ENCODE results near the gene SNAI3. TPM values are rescaled to one million over a fixed set of nuclear protein-coding genes. Genes with fewer than 3 reads are reported as not detected.

Gene SNAI3
- total and polyA plus RNA-seq, 4 donors = 1.1 to 3.8 (median 2.9) TPM

- H3K4me1 ChIP-seq (ENCODE audit: control insufficient read depth in 5 of 5, insufficient read depth in 5 of 5, low read length in 5 of 5) = peaks cover 0 to 6% (median 0%) of the 10 kb centered on the region in 5 donors
- WGBS, 2 donors = 95 to 96% methylated on average over 7 of the region's 7 CpGs
- H3K9ac ChIP-seq (ENCODE audit: insufficient read depth in 1 of 2, low read length in 2 of 2) = no peak overlapping the region
- no peak for DNase-seq
- TF ChIP-seq CTCF (IDR thresholded peaks at IDR 0.05; ENCODE audit: control extremely low read depth, extremely low read depth) = no peak
- peaks cover 0 to 41% (median 4%) of the 10 kb centered on the region in 4 donors for H3K36me3 ChIP-seq (ENCODE audit: control insufficient read depth in 4 of 4, insufficient read depth in 4 of 4, low read length in 4 of 4)
- H3K9me3 ChIP-seq (ENCODE audit: control insufficient read depth in 4 of 4, insufficient read depth in 3 of 4, low read length in 3 of 4) = no peaks in the 10 kb centered on the region
- H3K4me3 ChIP-seq = no peak overlapping the region
- no peaks in the 10 kb centered on the region for H3K27me3 ChIP-seq (ENCODE audit: control insufficient read depth in 3 of 3, insufficient read depth in 3 of 3, low read length in 2 of 3)
- H3K27ac ChIP-seq (ENCODE audit: low read depth in 1 of 2, low read length in 1 of 2) = no peak overlapping the region
- ATAC-seq (ENCODE audit: insufficient read depth, low FRiP score) = no peak
Measured at GRCh38 chr16:88695753-88696152, 9.4 kb upstream of the SNAI3 start.

GRCh38 chr16:88695218-88695617 is 8.9 kb upstream of the SNAI3 start:
- H3K27ac ChIP-seq (ENCODE audit: low read depth in 1 of 2, low read length in 1 of 2) = no peak overlapping the region
- H3K4me1 ChIP-seq (ENCODE audit: control insufficient read depth in 5 of 5, insufficient read depth in 5 of 5, low read length in 5 of 5) = peaks cover 0 to 1% (median 0%) of the 10 kb centered on the region in 5 donors
- ATAC-seq (ENCODE audit: insufficient read depth, low FRiP score) (no peak), DNase-seq (no peak)
- no peaks in the 10 kb centered on the region for H3K9me3 ChIP-seq (ENCODE audit: control insufficient read depth in 4 of 4, insufficient read depth in 3 of 4, low read length in 3 of 4)
- H3K36me3 ChIP-seq (ENCODE audit: control insufficient read depth in 4 of 4, insufficient read depth in 4 of 4, low read length in 4 of 4) = peaks cover 0 to 41% (median 3%) of the 10 kb centered on the region in 4 donors
- no peak for TF ChIP-seq CTCF (IDR thresholded peaks at IDR 0.05; ENCODE audit: control extremely low read depth, extremely low read depth)
- H3K4me3 ChIP-seq = no peak overlapping the region
- no peaks in the 10 kb centered on the region for H3K27me3 ChIP-seq (ENCODE audit: control insufficient read depth in 3 of 3, insufficient read depth in 3 of 3, low read length in 2 of 3)
- H3K9ac ChIP-seq (ENCODE audit: insufficient read depth in 1 of 2, low read length in 2 of 2) = no peak overlapping the region
- 80 to 85% methylated on average over 15 of the region's 15 CpGs for WGBS, 2 donors

GRCh38 chr16:88694221-88695087 is 8.1 kb upstream of the SNAI3 start:
- peaks cover 0 to 34% (median 0%) of the 10 kb centered on the region in 4 donors for H3K36me3 ChIP-seq (ENCODE audit: control insufficient read depth in 4 of 4, insufficient read depth in 4 of 4, low read length in 4 of 4)
- H3K9me3 ChIP-seq (ENCODE audit: control insufficient read depth in 4 of 4, insufficient read depth in 3 of 4, low read length in 3 of 4) = no peaks in the 10 kb centered on the region
- no peak for ATAC-seq (ENCODE audit: insufficient read depth, low FRiP score)
- no peak overlapping the region for H3K27ac ChIP-seq (ENCODE audit: low read depth in 1 of 2, low read length in 1 of 2)
- H3K27me3 ChIP-seq (ENCODE audit: control insufficient read depth in 3 of 3, insufficient read depth in 3 of 3, low read length in 2 of 3) = peaks cover 0 to 1% (median 0%) of the 10 kb centered on the region in 3 donors
- H3K4me1 ChIP-seq (ENCODE audit: control insufficient read depth in 5 of 5, insufficient read depth in 5 of 5, low read length in 5 of 5) = no peaks in the 10 kb centered on the region
- H3K4me3 ChIP-seq = no peak overlapping the region
- 87 to 96% methylated on average over 37 of the region's 37 CpGs for WGBS, 2 donors
- DNase-seq = no peak
- TF ChIP-seq CTCF (IDR thresholded peaks at IDR 0.05; ENCODE audit: control extremely low read depth, extremely low read depth) = no peak
- no peak overlapping the region for H3K9ac ChIP-seq (ENCODE audit: insufficient read depth in 1 of 2, low read length in 2 of 2)

Data from lung (tissue), 12 donors.